ENCODE results near the gene NACC2.

The NACC2 gene, protein sequence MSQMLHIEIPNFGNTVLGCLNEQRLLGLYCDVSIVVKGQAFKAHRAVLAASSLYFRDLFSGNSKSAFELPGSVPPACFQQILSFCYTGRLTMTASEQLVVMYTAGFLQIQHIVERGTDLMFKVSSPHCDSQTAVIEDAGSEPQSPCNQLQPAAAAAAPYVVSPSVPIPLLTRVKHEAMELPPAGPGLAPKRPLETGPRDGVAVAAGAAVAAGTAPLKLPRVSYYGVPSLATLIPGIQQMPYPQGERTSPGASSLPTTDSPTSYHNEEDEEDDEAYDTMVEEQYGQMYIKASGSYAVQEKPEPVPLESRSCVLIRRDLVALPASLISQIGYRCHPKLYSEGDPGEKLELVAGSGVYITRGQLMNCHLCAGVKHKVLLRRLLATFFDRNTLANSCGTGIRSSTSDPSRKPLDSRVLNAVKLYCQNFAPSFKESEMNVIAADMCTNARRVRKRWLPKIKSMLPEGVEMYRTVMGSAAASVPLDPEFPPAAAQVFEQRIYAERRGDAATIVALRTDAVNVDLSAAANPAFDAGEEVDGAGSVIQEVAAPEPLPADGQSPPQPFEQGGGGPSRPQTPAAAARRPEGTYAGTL

GRCh38 chr9:136095070-136096058, at the start of gene NACC2:
NACC2 (minus strand) TSS chr9:136095289; CDS start chr9:136050521, 44,768 bp downstream.
- DNase-seq (ENCODE audit: low spot score), result peak; percentile 78

DNA sequence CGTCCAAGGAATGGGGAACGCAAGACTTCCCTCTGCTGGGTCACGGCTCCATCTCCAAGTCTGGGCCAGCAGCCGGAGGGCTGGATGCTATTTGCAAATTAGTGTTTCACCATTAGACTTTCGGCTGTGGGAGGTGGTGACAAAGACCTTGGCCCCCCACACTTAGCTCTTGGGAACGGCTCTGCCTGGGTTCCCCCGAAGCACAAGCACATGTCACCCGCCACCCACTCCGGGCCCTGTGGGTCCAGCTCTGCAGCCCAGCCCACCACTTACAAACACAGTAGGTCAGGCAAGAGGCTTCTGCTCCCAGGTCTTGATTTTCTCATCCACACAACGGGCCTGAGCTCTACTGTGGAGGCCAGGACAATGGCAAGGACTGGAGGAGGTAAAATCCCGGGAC, 49.4 kb upstream of the NACC2 start:
- DNase-seq (ENCODE audit: low spot score), result no peak

- no peak for DNase-seq (ENCODE audit: low spot score)
Observed at GRCh38 chr9:136143215-136144001, 48.3 kb upstream of the NACC2 start.

- DNase-seq (ENCODE audit: low spot score), result no peak
Observed at GRCh38 chr9:136142859-136143214, 47.7 kb upstream of the NACC2 start.

GRCh38 chr9:136142414-136142796, 47.3 kb upstream of the NACC2 start:
- DNase-seq (ENCODE audit: low spot score), result no peak

GRCh38 chr9:136141682-136142413, 46.8 kb upstream of the NACC2 start:
- no peak for DNase-seq (ENCODE audit: low spot score)

DNA sequence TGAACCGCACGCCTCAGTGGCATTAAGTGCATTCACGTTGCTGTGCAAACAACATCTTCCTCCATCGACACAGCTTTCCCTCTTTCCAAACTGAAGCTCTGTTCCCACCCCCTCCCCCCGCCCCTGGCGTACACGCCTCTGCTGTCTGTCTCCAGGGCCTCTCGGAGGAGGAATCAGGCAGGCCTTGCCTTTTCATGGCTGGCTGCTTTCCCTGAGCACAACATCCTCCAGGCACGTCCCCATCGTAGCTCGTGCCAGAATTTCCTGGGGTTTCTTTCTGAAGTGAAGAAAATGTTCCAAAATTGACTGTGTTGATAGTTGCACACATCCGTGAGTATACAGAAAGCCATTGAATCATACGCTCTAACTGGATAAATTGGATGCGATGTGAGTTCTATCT, 45.9 kb upstream of the NACC2 start:
- peak; percentile 22 for DNase-seq (ENCODE audit: low spot score)

DNA sequence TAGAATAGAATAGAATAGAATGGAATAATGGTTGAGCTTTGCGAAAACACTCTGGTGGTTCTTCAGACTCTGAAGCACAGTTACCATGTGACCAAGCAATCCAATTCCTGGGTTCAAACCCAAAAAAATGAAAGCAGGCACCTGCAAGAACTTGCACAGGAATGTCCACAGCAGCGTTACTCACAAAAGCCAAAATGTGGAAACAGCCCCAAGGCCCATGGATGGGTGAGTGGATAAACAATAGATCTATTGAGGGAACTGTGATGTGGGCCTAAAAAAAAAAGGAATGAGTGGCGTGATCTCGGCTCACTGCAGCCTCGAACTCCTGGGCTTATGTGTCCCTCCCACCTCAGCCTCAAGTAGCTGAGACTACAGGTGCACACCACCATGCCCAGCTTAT, 45.0 kb upstream of the NACC2 start:
- DNase-seq (ENCODE audit: low spot score), result no peak

DNA sequence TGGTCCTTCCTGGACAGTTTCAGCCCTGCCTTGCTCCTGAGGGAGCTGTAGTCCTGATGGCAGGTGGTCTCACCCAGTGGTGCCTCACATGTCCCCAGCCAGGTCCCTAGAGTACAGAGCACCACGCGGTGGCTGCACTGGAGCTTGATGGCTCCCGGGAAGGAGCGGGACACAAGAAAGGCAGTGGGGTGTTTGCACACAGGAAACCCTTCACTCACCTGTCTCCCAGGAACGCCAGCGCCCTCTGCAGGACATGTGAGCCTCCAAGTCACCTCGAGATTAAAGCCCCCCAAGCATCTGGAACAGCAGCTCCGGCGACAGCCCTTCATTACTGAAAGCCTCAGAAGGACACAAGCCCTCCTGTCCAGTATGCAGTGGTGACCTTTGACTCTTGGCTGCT, 43.5 kb upstream of the NACC2 start:
- DNase-seq (ENCODE audit: low spot score), result peak; percentile 9

- DNase-seq (ENCODE audit: low spot score), result peak; percentile 54
Observed at GRCh38 chr9:136137321-136138265, 42.5 kb upstream of the NACC2 start.

- no peak for DNase-seq (ENCODE audit: low spot score)
Observed at GRCh38 chr9:136136127-136136925, 41.2 kb upstream of the NACC2 start.

DNA sequence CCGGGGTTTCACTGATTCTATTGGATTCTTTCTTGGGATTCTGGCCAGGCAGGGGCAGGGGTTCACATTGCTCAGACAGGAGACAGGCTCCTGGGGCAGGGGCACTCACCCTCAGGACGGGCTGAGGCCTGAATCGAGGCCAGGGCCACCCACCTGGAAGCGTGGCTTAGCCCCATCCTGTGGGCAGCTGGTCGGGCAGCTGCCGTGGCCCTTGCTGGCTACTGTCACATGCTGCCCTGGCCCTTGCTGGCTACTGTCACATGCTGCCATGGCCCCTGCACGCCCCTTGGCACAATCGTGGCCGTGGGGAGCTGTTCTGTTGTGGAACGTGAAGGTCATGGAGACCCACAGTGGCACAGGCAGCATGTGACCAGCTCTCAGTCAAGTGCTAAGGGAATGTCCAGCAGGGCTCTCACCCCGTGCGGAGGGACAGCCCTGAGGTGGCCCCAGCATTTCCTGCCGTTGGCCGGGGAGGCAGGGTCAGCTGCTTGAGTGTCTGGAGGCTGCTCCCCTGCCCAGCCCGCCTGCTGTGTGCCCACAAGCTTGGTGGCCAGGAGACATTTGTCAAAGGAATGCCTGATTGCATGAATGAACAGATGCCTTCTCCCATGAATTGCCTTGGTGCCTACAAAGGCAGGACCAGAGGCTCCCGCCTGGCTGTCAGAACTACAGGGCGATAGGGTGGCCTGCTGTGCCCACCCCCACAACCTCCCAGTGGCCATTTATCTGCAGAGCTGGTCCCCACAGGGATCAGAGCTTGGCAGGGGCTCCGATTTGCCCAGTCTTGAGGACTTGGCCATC, 40.4 kb upstream of the NACC2 start:
- peak; percentile 10 for DNase-seq (ENCODE audit: low spot score)

DNA sequence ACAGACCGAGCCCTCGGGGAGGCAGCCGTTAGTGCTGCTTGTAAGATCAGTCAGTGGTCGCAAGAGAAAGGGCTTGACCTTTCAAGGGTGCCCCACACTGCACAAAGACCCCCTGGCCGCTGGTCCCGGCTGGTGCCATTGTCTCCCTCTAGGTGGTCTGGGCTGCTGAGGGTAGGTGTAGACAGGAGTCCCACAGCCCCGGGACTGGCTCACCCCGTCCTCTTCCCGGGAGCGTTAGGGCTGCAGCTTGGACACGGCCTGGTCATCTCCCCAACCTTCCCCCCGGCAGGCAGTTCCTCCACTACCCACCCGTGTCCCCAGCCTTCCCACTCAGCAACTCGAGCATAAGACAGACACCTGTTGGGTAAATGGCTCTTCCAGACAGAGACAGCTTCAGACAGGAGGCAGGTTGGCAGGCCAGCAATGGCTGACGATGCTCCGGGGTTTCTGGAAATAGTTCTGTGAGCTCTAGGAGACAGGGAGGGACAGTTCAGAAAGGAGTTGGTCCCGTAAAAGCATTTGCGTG, 38.9 kb upstream of the NACC2 start:
- DNase-seq (ENCODE audit: low spot score), result no peak

DNA sequence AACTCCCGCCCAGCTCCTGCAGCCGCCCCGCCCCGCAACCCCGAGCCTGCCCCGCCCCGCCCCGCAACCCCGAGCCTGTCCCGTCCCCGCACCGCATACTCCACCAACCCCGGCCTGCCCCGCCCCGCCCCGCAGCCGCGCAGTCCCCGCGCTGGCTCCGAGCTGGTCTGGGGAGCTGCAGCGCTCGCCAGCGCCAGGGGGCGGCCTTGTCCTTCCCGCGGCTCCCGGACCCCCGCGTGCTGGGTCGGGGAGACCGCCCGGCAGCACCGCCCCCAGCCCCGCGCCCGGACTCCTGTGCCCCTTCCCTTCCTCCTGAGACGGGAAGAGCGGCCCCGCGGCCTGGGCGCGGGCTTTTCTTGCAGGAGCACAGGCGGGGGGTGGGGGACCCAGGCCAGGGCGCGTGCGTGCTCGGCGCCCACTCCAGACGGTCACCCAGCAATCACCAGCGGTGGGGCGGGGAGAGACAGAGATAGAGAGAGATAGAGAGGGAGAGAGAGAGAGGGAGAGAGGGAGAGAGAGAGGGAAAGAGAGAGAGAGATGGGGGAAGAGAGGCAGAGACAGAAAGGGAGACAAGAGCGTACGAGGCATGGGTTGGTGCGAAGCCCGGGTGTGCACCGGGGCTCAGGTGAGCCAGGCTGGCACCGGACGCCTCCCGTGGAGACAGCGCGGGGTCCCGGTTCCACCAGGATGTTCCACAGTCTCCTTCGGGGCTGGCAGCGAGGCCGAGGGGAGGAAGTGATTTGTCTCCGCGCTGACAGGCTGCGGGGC, 38.3 kb upstream of the NACC2 start:
- DNase-seq (ENCODE audit: low spot score), result no peak

DNA sequence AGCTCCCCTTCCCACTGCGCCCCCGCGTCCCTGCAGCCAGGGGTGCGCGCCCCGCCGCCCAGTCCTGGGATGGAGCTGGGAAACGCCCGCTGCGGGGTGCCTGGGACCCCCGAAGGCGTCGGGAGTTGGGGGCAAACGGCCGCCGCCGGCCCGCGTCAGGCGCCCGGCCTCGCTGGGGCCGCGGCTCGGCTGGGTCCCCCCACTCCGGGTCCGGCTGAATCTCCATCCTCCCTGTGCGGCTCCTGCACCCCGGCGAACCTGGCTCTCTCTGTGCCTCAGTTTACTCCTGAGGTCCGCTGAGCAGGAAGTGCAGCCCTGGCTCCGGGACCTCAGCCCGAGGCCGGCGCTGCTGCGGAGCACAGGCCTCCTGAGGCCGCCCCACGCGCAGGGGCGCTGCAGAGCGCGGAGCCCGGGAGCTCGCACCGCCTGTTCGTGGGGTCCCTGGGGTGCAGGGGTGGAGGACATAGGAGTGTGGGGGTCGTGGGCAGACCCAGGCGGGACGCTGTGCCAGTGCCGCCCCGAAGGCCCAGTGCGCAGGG, 37.5 kb upstream of the NACC2 start:
- no peak for DNase-seq (ENCODE audit: low spot score)

DNA sequence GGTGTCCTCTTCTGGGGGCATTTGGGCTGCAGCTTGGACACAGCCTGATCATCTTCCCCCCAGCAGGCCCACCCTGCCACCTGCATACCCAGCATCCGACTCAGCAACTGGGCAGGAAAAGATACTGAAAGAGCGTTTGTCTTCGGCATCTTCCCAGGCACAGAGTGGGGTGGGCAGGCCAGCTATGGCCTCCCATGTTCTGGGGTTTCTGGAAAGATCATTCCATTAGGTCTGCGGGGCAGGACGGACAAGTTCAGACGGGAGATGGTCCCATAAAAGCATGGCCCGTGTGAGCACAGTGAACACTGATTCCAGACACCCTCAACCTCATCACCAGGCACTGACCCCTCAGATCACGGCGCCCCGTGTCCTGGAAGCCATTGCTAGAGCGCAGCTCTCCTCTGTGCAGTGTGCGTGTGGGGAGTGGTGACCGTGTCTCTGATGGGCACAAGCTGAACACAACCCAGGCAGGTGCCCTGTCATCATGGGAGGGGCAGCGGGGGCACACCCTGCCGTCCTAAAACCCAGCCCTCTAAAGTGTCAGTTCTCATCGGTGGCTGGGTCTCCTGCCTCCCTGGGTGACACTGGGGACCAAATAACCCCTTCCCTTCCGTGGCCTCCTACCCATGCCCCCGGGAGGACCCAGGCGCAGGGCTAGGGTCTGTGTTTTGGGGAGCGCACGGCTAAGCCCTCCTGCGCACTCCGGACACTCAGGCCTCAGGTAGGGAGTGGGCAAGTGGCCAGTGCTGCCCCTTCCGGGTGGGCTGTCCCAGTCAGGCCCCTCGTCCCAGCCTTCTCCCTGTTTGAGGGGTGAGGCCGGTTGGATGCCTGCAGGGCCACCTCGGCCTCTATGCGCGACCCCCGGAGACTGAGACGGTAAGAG, 36.8 kb upstream of the NACC2 start:
- no peak for DNase-seq (ENCODE audit: low spot score)

Data from kidney tubule cell (primary cell).